ENCODE results near the gene TRAPPC3L. TPM values are rescaled to one million over a fixed set of nuclear protein-coding genes. Genes with fewer than 3 reads are reported as not detected.
A peak's percentile ranks its signal among the peaks of the same experiment; 100 is the strongest.

The TRAPPC3L gene
- polyA plus RNA-seq, 4 donors = 0.23 to 0.73 (median 0.39) TPM

GRCh38 chr6:116471531-116471930 lies 74.0 kb downstream of the TRAPPC3L start:
- DNase-seq (ENCODE audit: low read depth in 4 of 4, low spot score in 3 of 4) = no peak

DNA sequence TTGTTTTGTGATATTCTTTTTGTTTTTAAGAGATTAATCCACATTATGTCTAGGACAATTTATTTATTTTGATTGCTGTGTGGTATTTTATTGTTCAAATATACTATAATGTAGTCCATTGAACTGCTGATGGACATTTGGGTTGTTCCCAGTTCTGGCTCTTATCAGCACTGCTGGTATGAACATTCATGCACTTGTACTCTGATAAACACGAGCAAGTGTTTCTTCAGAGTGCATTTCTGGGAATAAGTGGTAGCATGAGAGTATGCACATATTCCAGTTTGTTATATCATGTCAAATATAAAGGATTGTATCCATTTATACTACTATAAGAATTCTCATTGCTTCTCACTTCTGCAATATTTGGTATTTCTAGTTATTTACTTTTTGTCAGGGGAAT lies 77.2 kb downstream of the TRAPPC3L start:
- DNase-seq (ENCODE audit: low read depth in 4 of 4, low spot score in 3 of 4) = no peak

DNA sequence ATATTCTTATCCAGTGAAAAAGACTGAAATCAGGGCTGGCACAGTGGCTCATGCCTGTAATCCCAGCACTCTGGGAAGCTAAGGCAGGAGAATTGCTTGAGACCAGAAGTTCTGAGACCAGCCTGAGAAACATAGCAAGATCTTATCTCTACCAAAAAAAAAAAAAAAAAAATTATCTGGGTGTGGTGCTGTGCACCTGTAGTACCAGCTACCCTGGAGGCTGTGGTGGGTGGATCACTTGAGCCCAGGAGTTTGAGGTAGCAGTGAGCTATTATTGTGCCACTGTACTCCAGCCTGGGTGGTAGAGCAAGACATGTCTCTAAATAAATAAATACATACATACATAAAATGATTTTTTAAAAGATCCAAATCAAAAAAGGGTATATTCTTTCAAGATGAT lies 78.0 kb downstream of the TRAPPC3L start:
- DNase-seq (ENCODE audit: low read depth in 4 of 4, low spot score in 3 of 4) = no peak

DNA sequence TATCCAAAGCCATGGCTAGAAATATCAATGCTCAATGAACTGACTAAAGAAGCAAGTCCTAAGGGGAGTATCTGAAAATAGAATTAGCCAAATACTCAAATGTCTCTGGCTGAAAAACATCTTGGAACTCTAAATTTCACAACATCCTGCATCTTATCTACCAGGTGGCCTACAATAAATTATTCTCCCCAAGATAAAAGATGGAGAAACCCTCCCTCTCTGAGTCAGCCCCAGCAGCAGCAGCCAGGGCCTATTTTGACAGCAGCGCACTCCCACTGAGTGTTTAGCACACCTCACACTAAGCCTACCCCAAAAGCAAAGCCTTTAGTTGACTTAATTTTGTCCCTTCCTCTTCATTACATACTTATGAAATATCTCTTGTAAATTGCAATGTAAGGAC lies 78.4 kb downstream of the TRAPPC3L start:
- no peak for DNase-seq (ENCODE audit: low read depth in 4 of 4, low spot score in 3 of 4)

DNA sequence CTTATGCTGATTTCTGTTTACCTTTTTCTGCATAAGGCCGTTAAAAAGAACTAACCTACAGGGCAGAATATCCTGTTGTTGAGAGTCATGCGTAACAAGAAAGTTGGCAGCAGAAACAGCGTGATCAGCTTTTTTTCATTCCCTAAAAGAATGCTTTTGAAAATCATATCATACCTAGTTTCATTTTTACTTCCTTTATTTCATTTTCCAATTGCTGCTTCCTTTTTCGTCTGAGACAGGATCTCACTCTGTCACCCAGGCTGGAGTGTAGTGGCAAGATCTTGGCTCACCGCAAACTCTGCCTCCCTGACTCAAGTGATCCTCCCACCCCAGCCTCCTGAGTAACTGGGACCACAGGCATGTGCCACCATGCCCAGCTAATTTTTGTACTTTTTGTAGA lies 80.2 kb downstream of the TRAPPC3L start:
- no peak for DNase-seq (ENCODE audit: low read depth in 4 of 4, low spot score in 3 of 4)

GRCh38 chr6:116463301-116463700 lies 82.2 kb downstream of the TRAPPC3L start:
- DNase-seq (ENCODE audit: low read depth in 4 of 4, low spot score in 3 of 4) = no peak

DNA sequence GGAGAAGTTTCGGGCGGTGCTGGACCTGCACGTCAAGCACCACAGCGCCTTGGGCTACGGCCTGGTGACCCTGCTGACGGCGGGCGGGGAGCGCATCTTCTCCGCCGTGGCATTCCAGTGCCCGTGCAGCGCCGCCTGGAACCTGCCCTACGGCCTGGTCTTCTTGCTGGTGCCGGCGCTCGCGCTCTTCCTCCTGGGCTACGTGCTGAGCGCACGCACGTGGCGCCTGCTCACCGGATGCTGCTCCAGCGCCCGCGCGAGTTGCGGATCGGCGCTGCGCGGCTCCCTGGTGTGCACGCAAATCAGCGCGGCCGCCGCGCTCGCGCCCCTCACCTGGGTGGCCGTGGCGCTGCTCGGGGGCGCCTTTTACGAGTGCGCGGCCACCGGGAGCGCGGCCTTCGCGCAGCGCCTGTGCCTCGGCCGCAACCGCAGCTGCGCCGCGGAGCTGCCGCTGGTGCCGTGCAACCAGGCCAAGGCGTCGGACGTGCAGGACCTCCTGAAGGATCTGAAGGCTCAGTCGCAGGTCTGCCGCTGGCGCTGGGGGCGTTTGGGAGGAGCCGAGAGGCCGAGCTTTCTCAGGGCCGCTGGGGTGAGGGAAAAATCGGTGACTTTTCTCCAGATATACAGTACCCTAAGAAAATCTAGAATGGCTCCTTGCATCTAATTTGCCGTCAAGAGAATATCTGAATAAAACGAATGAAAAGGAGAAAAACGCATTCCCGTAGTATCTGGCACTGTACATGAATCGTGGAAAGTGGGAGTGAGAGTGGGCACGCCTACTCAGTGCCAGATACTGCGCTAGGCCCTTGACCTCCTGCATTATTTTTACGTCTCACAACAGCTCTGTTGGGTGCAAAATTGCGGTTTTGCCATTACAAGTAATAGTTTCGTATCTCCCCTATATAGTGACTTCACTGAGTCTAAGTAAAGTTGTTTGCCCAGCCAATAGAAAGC lies 83.3 kb downstream of the TRAPPC3L start:
- DNase-seq (ENCODE audit: low read depth in 4 of 4, low spot score in 3 of 4) = peak in 2 of 4 donors; percentile 44 to 54

DNA sequence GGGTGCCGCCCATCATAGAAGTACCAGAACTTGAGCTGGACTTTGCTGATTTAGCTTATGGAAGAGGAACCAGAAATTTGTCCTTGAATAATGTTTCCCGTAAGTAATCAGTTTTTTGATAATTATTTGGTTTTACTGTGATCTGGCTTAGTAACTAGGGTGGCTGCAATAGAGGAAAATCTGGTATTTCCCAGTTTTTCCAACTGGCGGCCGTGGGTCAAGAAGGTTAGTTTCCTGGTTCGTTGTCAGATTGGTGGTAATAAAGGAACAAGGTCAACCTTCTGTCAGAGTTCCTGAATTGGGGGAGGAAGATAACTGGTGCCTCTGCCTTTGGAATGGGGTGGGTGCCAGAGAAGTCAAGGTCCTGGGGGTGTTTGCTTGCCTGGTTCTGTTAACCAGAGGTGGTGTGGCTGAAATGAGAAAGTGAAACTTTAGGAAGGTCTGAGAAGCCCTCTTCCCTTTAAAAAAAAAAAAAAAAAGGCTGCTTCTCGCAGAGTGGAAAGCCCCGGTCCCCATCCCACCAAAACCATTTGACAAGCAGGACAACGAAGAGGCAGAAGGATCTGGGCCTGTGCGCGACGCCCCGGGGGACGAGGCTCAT lies 84.1 kb downstream of the TRAPPC3L start, which contains the start of gene CALHM6:
CALHM6 (plus strand) TSS at position 45 of the 601 bp plus-strand sequence; CDS start at position 600, 555 bp downstream.
- DNase-seq (ENCODE audit: low read depth in 4 of 4, low spot score in 3 of 4) = no peak

GRCh38 chr6:116459927-116460326 lies 85.6 kb downstream of the TRAPPC3L start:
- DNase-seq (ENCODE audit: low read depth in 4 of 4, low spot score in 3 of 4) = no peak

DNA sequence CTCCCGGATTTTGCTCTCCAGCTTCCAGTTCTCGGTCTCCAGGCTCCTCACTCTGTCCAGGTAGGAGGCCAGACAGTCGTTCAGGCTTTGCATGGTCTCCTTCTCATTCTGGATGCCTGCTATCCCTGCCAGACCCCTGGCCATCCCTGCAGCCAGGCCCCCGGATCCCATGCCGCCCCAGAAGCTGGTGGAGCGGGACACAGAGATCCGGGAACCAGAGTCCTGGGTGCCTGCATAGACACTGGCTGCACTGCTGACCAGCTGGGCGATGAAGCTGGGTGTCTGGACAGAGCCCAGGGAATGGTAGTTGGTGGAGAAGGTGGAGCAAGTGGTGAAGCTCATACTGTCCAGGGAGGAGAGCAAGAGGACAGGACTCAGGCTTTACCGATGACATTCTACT lies 87.2 kb downstream of the TRAPPC3L start:
- DNase-seq (ENCODE audit: low read depth in 4 of 4, low spot score in 3 of 4) = no peak

DNA sequence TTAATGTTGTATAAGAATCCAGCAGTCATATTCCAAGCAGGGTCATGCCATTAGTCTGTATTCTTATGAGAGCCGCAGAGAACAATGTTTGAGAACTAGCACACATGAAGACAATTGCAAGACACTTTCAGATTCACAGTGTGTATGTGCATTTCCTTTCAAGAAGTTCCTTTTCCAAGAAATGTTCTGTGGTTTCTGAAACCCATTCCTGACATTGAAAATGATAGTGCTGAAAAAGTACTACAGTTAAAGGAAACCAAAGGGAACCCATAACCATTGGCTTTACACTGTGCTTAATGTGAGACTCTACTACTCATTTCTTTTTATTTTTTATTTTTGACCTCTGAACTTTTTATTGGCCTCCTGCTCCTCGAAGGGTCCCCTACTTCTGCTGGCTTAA lies 88.6 kb downstream of the TRAPPC3L start:
- no peak for DNase-seq (ENCODE audit: low read depth in 4 of 4, low spot score in 3 of 4)

DNA sequence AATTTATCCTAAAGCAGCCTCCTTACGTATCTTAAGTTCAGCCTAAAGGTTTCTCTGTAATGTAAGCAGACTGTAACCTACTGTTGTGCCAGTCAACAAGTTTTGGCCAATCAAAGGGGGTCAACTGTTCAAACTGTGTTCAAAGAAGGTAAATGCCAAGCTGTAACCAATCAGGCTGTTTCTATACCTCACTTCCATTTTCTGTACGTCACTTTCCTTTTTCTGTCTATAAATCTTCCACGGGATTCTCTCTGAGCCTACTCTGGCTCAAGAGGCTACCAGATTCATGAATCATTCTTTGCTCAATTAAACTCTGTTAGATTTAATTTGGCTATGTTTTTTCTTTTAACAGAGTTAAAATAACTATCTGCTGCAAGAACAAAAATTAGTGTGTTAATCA lies 89.4 kb downstream of the TRAPPC3L start:
- DNase-seq (ENCODE audit: low read depth in 4 of 4, low spot score in 3 of 4) = no peak

DNA sequence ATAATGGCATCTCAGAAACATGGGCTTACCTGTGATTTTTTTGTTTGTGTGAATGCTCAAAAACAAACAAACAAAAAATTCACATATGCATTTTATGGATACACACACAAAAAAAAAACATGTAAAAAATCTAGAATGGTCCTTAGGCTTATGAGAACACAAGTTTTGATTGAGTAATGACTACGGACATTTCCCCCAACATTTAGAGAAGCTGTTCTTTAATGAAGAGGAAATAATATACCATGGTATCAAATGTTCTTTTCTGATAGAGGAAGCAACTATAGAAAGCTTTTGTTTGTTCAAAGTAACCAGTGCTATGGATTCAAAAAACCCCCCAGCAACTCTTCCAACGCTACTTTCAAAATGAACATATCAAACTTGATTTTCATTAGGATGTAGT lies 93.0 kb downstream of the TRAPPC3L start:
- no peak for DNase-seq (ENCODE audit: low read depth in 4 of 4, low spot score in 3 of 4)

- no peak for DNase-seq (ENCODE audit: low read depth in 4 of 4, low spot score in 3 of 4)
Observed at GRCh38 chr6:116451916-116452315, 93.6 kb downstream of the TRAPPC3L start.

DNA sequence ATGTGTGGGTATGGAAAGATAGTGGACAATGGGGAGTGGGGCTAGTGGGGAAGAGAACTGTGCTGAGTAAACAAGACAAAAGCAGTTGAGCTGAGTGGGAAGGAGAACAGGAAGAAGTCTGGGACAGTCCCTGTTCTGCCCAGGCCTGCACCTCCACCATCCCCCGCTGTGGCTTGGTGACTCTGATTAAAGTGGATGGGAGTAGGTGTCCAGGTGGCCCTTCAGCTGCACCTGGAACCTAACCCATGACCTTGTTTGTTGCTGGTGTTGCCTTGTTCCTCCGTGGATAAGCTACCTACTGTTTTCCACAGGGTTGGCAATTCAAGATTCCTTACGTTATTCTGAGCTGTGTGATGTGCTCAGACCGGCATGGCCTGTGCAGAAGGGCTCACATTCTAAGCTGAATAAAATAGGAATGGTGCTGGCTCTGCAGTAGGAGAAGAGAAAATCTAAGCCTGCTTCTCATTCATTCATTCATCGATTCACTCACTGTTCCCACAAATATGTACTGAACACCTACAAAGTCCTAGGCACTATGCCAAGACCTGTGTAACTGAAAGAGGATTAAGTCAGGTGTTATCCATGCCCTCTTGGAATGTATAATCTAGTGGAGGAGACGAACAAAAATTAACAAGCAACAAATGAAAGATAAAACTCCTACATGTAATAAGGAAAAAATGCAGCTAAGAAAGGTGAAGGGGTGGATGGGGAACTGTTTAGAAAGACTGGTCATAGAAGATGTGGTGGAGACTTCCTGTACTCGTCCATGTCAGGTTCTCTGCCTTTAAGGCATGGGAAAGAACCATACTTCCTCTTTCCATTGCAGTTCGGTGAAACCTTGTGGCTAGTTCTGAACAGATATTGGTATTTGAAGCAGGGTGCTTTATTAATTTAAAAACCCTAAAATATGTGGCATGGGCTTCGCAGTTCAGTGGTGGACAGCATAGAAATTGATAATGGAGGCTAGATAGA lies 94.4 kb downstream of the TRAPPC3L start:
- DNase-seq (ENCODE audit: low read depth in 4 of 4, low spot score in 3 of 4) = no peak

DNA sequence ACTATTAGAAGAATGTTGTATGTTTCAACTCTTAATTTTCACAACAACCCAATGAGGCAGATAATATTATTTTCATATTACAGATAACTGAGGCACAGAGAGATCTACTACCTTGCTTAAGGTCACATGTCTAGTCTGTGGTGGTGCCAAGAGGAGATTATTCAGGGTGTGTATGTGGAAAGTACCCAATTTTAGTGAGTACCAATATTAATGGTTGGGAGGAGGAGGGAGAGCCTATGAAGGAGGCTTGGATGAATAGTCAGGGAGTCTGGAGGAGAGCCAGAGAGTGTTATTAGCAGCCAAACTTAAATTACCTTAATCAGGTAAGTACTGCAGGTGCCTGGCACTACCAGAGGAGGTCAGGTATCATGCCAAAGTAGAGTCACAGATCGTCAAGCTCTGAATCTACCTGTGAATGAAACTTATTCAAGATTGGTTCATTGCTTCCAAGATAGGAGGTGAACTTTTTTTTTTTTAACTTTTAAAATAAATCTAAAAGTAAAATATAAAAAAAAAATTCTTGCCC lies 95.2 kb downstream of the TRAPPC3L start:
- DNase-seq (ENCODE audit: low read depth in 4 of 4, low spot score in 3 of 4) = no peak

DNA sequence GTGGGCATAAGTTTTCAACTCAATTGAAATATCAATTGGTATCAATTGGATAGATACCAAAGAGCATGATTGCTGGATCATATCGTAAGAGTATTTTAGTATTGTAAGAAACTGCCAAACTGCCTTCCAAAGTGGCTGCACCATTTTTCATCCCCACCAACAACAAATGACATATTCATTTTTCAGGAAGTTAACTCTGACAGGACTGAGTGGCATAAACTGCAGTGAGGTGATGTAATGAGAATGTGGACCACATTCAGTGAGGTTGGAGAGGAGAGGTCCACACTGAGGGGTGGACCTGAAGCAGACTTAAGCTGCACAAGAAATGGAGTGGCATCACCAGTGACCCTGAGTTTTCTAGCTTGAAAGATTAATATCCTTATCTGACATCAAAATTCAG lies 95.9 kb downstream of the TRAPPC3L start:
- no peak for DNase-seq (ENCODE audit: low read depth in 4 of 4, low spot score in 3 of 4)

- DNase-seq (ENCODE audit: low read depth in 4 of 4, low spot score in 3 of 4) = no peak
Observed at GRCh38 chr6:116447496-116448011, 97.9 kb downstream of the TRAPPC3L start.

GRCh38 chr6:116447052-116447451 lies 98.4 kb downstream of the TRAPPC3L start:
- DNase-seq (ENCODE audit: low read depth in 4 of 4, low spot score in 3 of 4) = no peak

DNA sequence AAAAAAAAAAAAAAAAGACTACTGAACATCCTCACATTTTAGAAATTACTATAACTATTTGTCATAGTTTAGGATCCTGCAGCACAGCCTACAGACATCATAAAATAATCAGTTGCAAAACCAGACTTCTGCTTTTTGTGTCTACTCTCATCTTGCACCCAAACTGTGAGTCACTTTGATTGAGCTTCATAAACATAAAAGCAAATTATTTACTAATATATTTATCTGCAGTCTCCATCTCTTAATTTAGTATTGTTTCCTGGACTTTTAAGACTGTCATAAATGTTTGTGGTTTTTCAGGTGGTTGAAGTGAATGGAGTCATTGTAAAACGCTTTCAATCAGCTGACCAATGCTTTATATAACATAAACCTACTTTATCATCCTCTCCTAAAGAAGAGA lies 99.1 kb downstream of the TRAPPC3L start:
- no peak for DNase-seq (ENCODE audit: low read depth in 4 of 4, low spot score in 3 of 4)
